22Rv1 (cell line): ENCODE results near the gene MED27.
"Not testable (repeated sequence)": the region's sequence is repeated elsewhere in the genome, so short reads cannot be mapped to it uniquely, and the experiment has no call there.

ENCODE experiments used
- H3K27ac ChIP-seq: fragments of 450-650 bp; 2 replicates; pipeline ENCODE4 v1.5.1; 2017
- CTCF ChIP-seq: fragments of 450-650 bp; IDR thresholded peaks from 2 replicates; pipeline ENCODE4 v1.5.1; 2017; ENCODE audit warnings: mild to moderate bottlenecking
- ZFX ChIP-seq: fragments of 450-650 bp; IDR thresholded peaks from 2 replicates; pipeline ENCODE4 v1.6.1; 2017; ENCODE audit warnings: antibody characterized with exemption, borderline replicate concordance

The MED27 gene

DNA sequence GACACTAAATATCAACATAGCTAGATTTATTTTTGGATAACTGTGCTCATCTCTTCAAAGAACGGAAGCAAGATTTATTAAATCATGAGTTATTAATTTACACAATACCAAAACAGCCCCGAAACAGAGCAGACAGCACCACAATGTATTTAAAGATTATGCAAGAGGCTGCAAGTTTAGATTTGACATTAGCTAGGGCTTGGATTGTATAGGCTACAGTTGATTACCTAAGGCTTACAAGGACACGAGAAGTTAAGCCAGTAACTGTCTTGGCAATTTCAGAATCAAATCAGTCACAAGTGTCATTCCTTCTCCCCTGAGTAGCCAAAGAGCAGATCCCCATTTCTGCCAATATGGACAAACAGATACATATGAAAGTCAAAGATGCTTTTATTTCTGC lies 152.6 kb downstream of the MED27 start:
- TF ChIP-seq CTCF (no peak), ZFX (no peak)
- no peak overlapping the region for H3K27ac ChIP-seq

DNA sequence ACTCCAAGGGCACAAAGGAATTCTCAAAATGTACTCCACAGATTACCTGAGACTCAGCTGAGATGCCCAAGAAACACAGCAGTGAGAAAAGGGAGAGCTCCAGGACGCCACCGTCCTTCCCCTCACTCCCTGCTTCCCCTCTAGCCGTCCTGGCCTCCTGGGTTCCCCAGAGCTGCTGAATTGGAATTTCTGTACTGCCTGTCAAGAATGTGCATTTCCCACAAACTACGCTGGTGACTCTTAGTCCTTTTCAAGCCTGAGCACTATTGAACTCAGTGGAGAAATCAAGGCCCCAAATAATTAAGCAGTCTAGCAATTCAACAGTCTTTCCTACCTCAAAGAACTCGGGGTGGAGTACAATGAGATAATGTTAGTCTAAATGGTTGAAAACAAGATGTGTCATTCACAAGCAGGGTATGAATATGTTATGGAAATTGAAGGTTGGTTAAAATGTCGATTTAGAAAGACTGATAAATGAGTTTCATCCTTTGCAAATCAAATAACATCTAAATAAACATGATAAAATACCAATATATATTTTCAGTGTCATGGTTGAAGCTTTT lies 153.2 kb downstream of the MED27 start:
- no peak for TF ChIP-seq ZFX
- no peak for TF ChIP-seq CTCF

DNA sequence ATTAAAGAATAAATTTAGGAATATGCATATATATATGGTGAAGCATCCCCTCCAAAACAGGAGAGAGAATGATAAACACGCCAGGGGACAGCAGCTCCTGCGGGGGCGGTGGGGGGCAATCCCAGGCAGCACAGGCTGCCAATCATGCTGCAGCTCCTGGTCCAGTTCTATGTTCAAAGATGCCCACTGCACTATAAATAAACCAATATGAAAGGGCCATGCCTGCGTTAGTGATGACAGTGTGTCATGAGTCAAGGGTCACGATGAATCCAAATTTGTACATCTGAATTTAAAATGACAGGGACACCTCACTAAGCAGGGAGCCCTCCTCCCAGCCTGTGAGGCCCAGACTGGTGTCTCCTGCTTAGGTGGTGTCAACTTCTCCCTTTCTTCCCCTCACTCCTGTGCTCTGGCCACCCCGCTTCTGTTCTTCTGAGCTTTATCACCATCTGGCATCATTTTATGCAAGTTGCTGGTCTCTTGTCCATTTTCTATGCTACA lies 153.9 kb downstream of the MED27 start:
- H3K27ac ChIP-seq, result no peak overlapping the region
- TF ChIP-seq ZFX (no peak), CTCF (no peak)

More for the DNA sequence above, 153.2 kb downstream of the MED27 start:
- H3K27ac ChIP-seq, result no peak overlapping the region

DNA sequence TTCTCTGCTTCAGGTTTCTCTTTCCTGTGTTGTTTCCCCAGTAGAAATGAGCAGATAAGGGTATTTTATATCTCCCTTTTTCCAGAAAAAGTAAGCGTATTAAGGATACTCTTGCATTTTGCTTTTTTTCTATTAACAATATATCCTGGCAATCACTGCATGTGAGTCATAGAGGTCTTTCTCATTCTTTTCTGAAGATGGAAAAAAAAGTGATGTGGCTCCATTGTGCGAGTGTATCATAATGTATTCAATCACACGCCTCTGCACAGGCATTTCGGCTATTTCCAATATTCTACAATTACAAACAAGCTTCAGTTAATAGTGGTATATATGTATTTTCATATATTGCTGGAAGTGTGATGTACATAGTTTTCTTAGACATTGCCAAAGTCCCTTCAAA lies 155.9 kb downstream of the MED27 start:
- TF ChIP-seq CTCF, result no peak
- TF ChIP-seq ZFX, result no peak
- no peak overlapping the region for H3K27ac ChIP-seq

DNA sequence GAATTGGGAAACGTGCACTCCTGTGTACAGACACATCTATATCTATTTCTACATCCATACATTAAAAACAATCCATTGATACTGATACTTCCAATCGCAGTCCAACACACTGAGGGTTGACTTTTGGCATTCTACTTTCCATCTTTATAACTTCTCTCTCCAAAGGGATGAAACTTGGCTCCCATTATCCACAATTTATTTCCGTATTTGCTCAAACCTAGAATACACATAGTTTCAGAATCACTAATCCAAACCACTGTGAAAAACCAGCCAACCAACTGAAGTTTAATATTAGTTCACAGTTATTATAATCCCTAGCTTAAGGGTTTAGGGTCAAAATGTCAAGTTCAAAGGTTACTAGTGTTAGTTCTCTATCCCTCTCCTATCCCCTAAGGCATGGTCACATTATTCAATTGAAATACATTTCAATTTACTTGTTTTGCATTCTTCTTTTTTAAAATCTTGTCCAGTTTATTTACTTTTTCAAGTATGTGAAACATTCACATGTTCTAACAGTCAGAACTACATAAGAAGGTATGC lies 156.5 kb downstream of the MED27 start:
- no peak for TF ChIP-seq ZFX
- no peak for TF ChIP-seq CTCF
- no peak overlapping the region for H3K27ac ChIP-seq

DNA sequence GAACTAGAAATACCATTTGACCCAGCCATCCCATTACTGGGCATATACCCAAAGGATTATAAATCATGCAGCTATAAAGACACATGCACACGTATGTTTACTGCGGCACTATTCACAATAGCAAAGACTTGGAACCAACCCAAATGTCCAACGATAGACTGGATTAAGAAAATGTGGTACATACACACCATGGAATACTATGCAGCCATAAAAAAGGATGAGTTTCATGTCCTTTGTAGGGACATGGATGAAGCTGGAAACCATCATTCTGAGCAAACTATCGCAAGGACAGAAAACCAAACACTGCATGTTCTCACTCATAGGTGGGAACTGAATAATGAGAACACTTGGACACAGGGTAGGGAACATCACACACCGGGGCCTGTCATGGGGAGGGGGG lies 158.0 kb downstream of the MED27 start:
- H3K27ac ChIP-seq, result not testable (repeated sequence)

GRCh38 chr9:131919216-131919615 lies 160.5 kb downstream of the MED27 start:
- no peak overlapping the region for H3K27ac ChIP-seq
- no peak for TF ChIP-seq ZFX
- TF ChIP-seq CTCF, result no peak

DNA sequence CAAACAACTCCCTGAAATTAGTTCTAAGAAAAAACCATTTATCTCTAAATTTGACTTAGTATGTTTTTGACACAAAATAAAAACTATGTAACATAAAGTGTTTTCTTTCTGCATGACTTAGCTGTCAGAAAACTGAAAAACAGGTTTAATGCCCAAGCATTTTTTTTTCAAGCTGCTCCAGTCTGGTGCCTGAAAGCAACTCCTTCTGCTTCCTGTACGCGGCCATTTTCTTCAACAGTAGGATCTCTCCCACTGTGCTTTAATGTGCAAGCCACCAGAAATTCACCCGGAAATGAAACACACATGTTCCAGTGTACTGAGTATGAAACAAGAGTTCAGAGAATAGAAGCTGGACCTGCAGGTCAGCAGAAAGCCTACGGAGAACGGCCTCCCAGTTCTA lies 161.2 kb downstream of the MED27 start:
- H3K27ac ChIP-seq, result no peak overlapping the region
- TF ChIP-seq CTCF, result no peak
- TF ChIP-seq ZFX, result no peak
